Left lobe of liver (tissue), 2 donors: ENCODE results near the gene ARL8A. TPM values are rescaled to one million over a fixed set of nuclear protein-coding genes. Genes with fewer than 3 reads are reported as not detected.
A peak's percentile ranks its signal among the peaks of the same experiment; 100 is the strongest.
"Not testable (repeated sequence)": the region's sequence is repeated elsewhere in the genome, so short reads cannot be mapped to it uniquely, and the experiment has no call there.

Source experiments
- ATAC-seq: fragments of 200-7000 bp; cut with Tn5 transposase; one replicate; pipeline ENCODE4 v1.9.1; 2020; ENCODE audit warnings: mild to moderate bottlenecking, moderate library complexity
- DNase-seq: peaks from one replicate; pipeline ENCODE4 v3.0.0-alpha.2; 2020; ENCODE audit warnings: low spot score
- total RNA-seq: library from RNA; stranded (reverse); gene quantifications from one replicate; pipeline ENCODE4 v1.2.1, GENCODE V29; 2021
- donor health status: DM: no; HTN: no; CAD: no; lungs with moderate emphysema.
- donor health status: DM: no; HTN: yes; CAD: no.

ARL8A gene
- total RNA-seq, 1 donor from 2014 or later, result 34.6 TPM

GRCh38 chr1:202159534-202160371 is 15.2 kb upstream of the ARL8A start:
- ATAC-seq, result no peak
- no peak for DNase-seq

- ATAC-seq (no peak), DNase-seq (no peak)
Measured at GRCh38 chr1:202158810-202159533, 14.4 kb upstream of the ARL8A start.

GRCh38 chr1:202157945-202158344 is 13.4 kb upstream of the ARL8A start:
- no peak for ATAC-seq
- no peak for DNase-seq

- no peak for ATAC-seq
- DNase-seq, result no peak
Measured at GRCh38 chr1:202156590-202156989, 12.1 kb upstream of the ARL8A start.

- DNase-seq (peak; percentile 68), ATAC-seq (peak; percentile 79)
Measured at GRCh38 chr1:202155478-202156021, 11.0 kb upstream of the ARL8A start.

- ATAC-seq (peak; percentile 60), DNase-seq (no peak)
Measured at GRCh38 chr1:202154766-202155477, 10.4 kb upstream of the ARL8A start.

GRCh38 chr1:202154148-202154765 is 9.7 kb upstream of the ARL8A start:
- DNase-seq (no peak), ATAC-seq (no peak)

- DNase-seq (no peak), ATAC-seq (no peak)
Measured at GRCh38 chr1:202153284-202153683, 8.7 kb upstream of the ARL8A start.

GRCh38 chr1:202152399-202152798 is 7.9 kb upstream of the ARL8A start:
- DNase-seq (no peak), ATAC-seq (no peak)

GRCh38 chr1:202151045-202151444 is 6.5 kb upstream of the ARL8A start:
- no peak for DNase-seq
- no peak for ATAC-seq

GRCh38 chr1:202150602-202151001 is 6.1 kb upstream of the ARL8A start:
- ATAC-seq, result no peak

GRCh38 chr1:202150187-202150586 is 5.7 kb upstream of the ARL8A start:
- DNase-seq, result no peak
- no peak for ATAC-seq

More at GRCh38 chr1:202150602-202151001, 6.1 kb upstream of the ARL8A start:
- no peak for DNase-seq

- no peak for DNase-seq
- no peak for ATAC-seq
Measured at GRCh38 chr1:202149566-202149965, 5.0 kb upstream of the ARL8A start.

- no peak for ATAC-seq
- DNase-seq, result no peak
Measured at GRCh38 chr1:202148391-202148790, 3.9 kb upstream of the ARL8A start.

GRCh38 chr1:202146993-202147392 is 2.5 kb upstream of the ARL8A start:
- DNase-seq, result no peak
- no peak for ATAC-seq

- DNase-seq, result no peak
- ATAC-seq, result no peak
Measured at GRCh38 chr1:202146279-202146678, 1.7 kb upstream of the ARL8A start.

- DNase-seq, ATAC-seq: not testable (repeated sequence)
Measured at GRCh38 chr1:202145744-202146140, 1.2 kb upstream of the ARL8A start.

GRCh38 chr1:202145068-202145743 is 669 bp upstream of the ARL8A start:
- no peak for ATAC-seq

GRCh38 chr1:202143768-202144401 is 652 bp downstream of the ARL8A start:
- ATAC-seq, result peak; percentile 54
- peak; percentile 63 for DNase-seq

More at GRCh38 chr1:202145068-202145743, 669 bp upstream of the ARL8A start:
- DNase-seq, result no peak
